GM13976 (cell line): ENCODE results near the gene KRT1.

ENCODE experiments used
- DNase-seq: peaks from one replicate; pipeline ENCODE4 v3.0.0; 2012; ENCODE audit warnings: low spot score
- in situ Hi-C: fragments of 300-500 bp; cut with MboI; formaldehyde crosslinking; loops from one replicate; pipeline ENCODE4 v1.12.0; 2022; ENCODE audit warnings: low sequenced_read_pairs, mixed read lengths, inconsistent platforms; ENCODE audit not compliant: unreplicated experiment
- TF ChIP-seq, protein P1 (sequence below): IDR thresholded peaks from 2 replicates; pipeline ENCODE4 v1.5.1; 2012; ENCODE audit warnings: borderline replicate concordance, mild to moderate bottlenecking; ENCODE audit not compliant: insufficient read depth; ENCODE audit errors: extremely low read depth, missing control alignments, control extremely low read depth

KRT1 gene

DNA sequence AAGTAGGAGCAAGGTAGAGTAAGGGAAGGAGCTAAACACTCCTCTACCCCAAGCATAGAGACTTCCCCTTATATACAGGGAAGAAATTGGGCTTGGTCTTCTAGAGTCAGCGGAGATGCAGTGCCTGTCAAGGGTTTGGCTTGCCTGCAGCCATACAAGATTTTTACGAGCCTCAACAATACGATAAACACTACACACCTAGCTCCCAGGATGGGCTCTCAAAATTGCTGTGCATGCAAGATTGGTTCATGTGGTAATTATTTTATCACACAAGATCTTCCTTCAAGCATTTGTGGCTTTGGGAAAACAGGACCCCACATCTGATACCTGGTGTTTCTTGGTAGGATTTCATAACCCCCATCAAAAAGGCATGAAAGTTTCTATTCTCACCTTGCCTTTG, at the start of gene KRT1:
TSS of gene KRT1 (minus strand) at position 45 of the 400 bp plus-strand sequence. CDS start 59 bp downstream, outside the sequence.
- TF ChIP-seq, protein P1, sequence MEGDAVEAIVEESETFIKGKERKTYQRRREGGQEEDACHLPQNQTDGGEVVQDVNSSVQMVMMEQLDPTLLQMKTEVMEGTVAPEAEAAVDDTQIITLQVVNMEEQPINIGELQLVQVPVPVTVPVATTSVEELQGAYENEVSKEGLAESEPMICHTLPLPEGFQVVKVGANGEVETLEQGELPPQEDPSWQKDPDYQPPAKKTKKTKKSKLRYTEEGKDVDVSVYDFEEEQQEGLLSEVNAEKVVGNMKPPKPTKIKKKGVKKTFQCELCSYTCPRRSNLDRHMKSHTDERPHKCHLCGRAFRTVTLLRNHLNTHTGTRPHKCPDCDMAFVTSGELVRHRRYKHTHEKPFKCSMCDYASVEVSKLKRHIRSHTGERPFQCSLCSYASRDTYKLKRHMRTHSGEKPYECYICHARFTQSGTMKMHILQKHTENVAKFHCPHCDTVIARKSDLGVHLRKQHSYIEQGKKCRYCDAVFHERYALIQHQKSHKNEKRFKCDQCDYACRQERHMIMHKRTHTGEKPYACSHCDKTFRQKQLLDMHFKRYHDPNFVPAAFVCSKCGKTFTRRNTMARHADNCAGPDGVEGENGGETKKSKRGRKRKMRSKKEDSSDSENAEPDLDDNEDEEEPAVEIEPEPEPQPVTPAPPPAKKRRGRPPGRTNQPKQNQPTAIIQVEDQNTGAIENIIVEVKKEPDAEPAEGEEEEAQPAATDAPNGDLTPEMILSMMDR = no peak
- in situ Hi-C loops = no loop called here
- no peak for DNase-seq

DNA sequence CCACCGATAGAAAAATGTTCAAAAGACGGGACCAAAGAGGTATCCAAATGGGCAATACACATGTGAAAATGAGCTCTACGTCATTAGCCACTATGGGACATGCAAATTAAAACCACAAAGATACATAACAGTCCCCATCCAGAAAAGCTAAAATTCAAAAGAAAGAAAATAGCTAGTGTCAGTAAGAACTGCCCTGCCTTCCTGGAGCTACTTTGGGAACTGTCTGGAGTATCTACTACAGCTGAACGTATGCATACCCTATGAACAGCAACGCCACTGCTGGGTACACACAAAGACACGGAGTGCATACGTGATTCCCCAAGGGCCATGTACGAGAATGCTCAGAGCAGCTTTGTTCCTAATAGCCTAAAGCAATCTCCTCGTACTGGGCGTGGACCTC, 48.9 kb upstream of the KRT1 start:
- TF ChIP-seq, protein P1 = no peak
- no peak for DNase-seq
- in situ Hi-C loops = no loop called here

DNA sequence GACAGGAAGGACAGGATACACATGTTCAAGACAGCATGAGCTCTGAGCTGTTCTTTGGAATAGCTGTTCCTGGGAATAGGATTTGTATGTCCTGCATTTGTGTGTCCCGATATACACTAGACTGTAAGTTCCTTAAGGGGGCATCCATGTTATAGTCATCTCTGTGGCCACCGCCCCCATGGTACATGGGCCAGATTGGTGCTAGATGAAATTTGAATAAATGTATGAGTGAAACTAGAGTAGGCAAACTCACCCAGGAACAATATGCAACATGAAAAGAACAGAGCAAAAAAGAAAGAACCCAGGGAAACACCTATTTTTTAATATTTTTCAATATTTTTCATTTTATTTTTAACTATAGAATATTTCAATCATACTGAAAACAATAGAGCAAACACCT, 48.2 kb upstream of the KRT1 start:
- no peak for DNase-seq
- in situ Hi-C loops = no loop called here
- TF ChIP-seq, protein P1 = no peak

DNA sequence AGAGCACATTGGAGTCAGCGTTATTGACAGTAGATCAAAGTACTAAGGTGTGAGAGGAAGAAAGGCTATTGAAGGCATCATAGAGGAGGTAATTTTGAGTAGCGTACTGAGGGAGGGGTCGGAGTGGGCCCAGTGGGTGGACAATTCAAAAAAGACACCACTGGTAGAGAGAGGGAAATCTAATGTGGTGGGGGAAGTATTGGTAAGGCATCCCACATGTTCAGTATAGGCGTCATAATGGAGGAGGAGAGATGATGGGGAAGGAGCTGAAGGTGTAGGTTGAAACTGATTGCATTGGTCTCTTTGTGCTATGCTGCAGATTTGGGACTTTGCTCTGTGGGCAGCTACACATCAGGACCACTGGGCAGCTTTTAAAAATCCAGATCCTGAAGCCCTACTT, 46.8 kb upstream of the KRT1 start:
- no peak for DNase-seq
- TF ChIP-seq, protein P1 = no peak
- in situ Hi-C loops = no loop called here

DNA sequence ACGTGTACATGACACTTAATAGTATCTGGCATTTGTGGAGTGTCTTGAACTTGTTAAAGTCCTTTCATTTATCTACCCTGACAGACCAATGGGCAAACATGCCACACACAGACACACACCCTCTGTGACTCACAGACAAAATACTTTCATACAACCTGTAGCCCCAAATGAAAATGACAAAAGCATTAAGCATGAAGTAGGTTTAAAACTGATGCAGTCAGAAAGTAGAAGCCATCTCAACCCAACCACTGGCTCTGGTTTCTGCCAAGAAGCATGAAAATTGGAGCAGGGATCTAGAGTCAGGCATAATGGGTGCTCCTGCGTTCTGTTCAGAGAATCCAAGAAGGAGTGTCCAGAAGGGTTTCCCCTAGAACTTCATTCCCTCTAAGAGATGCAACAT, 46.2 kb upstream of the KRT1 start:
- DNase-seq = no peak
- TF ChIP-seq, protein P1 = no peak
- in situ Hi-C loops = no loop called here

DNA sequence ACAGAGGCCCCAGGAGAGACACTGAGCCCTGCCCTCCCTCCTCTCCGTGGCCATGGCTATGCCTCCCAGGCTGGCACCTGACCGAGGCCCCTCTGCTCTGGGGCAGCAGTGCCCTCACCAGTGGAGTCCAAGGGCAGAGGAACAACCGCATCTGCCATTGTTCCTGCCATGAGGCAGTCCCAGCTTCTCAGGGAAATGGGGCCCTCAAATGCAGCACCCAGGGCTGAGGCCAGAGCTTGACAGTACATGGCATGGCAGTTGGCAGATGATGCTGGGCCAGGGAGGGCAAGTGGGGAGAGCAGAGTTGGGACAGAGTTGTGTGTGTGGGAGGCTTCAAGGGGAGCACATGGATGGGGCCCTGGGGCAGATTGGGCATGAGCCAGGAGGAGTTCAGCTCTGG, 44.2 kb upstream of the KRT1 start:
- in situ Hi-C loops = no loop called here
- no peak for DNase-seq
- TF ChIP-seq, protein P1 = no peak

DNA sequence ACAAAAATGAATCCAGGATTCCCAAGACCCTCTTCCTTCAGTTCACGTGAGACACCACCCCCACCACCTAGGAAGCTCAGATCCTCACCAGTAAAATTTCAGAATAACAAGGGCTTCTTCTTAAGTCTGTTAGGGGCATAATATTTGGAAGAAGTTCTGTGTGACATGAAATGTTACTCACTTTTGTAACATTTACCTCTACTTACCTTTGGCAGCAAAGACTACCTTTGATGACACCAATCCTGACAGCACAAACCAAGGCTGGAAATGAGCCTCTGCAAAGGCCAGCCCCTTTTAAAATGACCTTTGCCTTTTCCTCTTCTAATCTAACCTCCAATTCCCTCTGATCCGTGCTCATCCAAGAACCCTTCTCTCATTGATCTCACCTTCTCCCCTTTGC, 42.5 kb upstream of the KRT1 start:
- TF ChIP-seq, protein P1 = no peak
- in situ Hi-C loops = no loop called here
- no peak for DNase-seq
